H1 (cell line): Measurements from ENCODE around the gene SMTN.

Experiments used
- CHD2 ChIP-seq: IDR thresholded peaks from 2 replicates; pipeline ENCODE4 v1.6.1; 2012; ENCODE audit warnings: low read length, improper control_type of control experiment
- EGR1 ChIP-seq: IDR thresholded peaks from 2 replicates; pipeline ENCODE4 v1.6.1; 2011; ENCODE audit warnings: low read depth, low read length, borderline replicate concordance
- TF ChIP-seq, protein P1 (sequence below), 3 experiments: IDR thresholded peaks; 1 replicate in 2 of 3; 2 replicates in 1 of 3; pipeline versions ENCODE4 v1.5.1 to v1.6.1; 2011; ENCODE audit warnings: low read length in 3 of 3, mild to moderate bottlenecking in 3 of 3, inconsistent platforms in 2 of 3, low read depth in 1 of 3, moderate library complexity in 1 of 3; ENCODE audit not compliant: insufficient read depth in 1 of 3; ENCODE audit errors: control extremely low read depth in 1 of 3
- TF ChIP-seq, protein P2 (sequence below): IDR thresholded peaks from 2 replicates; pipeline ENCODE4 v1.6.1; 2012; ENCODE audit warnings: inconsistent platforms

DNA sequence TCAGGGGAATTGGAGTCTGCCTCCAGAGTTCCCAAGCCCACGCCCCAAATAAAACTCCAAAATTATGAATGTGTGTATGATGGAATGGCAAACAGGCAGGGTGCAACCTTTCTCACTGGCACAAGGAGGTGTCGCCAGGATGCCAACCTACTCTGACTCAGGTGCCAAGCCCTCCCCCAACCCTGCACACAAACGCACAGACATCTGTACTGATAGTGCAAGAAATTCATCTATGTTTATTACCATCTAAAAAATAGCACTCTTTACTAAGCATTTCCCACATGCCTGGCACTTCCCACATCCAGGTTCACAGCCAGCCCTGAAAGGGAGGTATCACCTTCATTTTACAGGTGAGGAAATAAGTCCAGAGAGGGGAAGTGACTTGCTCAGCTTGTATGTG is 57.9 kb downstream of the SMTN start:
- TF ChIP-seq, protein P1, sequence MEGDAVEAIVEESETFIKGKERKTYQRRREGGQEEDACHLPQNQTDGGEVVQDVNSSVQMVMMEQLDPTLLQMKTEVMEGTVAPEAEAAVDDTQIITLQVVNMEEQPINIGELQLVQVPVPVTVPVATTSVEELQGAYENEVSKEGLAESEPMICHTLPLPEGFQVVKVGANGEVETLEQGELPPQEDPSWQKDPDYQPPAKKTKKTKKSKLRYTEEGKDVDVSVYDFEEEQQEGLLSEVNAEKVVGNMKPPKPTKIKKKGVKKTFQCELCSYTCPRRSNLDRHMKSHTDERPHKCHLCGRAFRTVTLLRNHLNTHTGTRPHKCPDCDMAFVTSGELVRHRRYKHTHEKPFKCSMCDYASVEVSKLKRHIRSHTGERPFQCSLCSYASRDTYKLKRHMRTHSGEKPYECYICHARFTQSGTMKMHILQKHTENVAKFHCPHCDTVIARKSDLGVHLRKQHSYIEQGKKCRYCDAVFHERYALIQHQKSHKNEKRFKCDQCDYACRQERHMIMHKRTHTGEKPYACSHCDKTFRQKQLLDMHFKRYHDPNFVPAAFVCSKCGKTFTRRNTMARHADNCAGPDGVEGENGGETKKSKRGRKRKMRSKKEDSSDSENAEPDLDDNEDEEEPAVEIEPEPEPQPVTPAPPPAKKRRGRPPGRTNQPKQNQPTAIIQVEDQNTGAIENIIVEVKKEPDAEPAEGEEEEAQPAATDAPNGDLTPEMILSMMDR (IDR thresholded peaks at IDR 0.05; ENCODE audit: control extremely low read depth in 1 of 3, insufficient read depth in 1 of 3, low read depth in 1 of 3, low read length in 3 of 3): no peak
- TF ChIP-seq EGR1: no peak
- no peak for TF ChIP-seq CHD2
- TF ChIP-seq, protein P2, sequence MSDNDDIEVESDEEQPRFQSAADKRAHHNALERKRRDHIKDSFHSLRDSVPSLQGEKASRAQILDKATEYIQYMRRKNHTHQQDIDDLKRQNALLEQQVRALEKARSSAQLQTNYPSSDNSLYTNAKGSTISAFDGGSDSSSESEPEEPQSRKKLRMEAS: no peak
